Islet of Langerhans (tissue), 1 donor: ENCODE measurements around the gene STARD5.

ENCODE experiments used
- FAIRE-seq: peaks from one replicate; lab custom pipeline; 2011; peaks lifted over from hg19 to GRCh38; lab: Jason Lieb, UNC

The STARD5 gene

GRCh38 chr15:81273855-81274254, 50.1 kb downstream of the STARD5 start:
- no peak for FAIRE-seq

GRCh38 chr15:81273200-81273599, 50.7 kb downstream of the STARD5 start:
- no peak for FAIRE-seq

GRCh38 chr15:81271761-81272644, 51.9 kb downstream of the STARD5 start:
- no peak for FAIRE-seq

DNA sequence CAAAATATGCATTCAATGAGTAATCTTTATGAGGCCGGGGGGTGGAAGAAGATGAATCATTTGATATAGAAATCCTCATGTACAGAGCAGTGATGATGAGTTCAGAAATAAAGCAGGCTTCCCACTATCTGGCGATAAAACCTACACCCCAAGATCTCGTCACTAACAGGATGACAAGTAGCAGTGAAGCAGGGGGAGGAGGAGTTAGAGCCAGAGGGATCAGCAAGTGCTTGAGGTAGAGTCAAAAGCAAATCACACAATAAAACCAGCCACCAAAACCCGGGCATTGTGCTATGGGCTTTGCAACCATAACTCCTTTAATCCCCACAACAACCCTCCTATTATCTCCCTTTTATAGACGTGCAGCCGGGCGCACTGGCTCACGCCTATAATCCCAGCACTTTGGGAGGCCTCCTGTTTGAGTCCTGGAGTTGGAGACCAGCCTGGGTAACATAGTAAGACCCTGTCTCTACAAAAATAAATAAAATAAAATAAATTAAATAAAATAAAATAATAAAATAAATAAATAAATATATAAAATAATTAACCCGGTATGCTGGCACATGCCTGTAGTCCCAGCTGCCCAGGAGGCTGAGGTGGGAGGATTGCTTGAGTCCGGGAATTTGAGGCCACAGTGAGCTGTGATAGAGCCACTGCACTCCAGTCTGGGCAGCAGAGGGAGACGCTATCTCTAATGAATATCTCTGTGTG, 53.0 kb downstream of the STARD5 start:
- FAIRE-seq, result no peak

GRCh38 chr15:81270188-81270587, 53.8 kb downstream of the STARD5 start:
- FAIRE-seq, result no peak

- FAIRE-seq, result no peak
Measured at GRCh38 chr15:81268881-81269601, 54.9 kb downstream of the STARD5 start.

DNA sequence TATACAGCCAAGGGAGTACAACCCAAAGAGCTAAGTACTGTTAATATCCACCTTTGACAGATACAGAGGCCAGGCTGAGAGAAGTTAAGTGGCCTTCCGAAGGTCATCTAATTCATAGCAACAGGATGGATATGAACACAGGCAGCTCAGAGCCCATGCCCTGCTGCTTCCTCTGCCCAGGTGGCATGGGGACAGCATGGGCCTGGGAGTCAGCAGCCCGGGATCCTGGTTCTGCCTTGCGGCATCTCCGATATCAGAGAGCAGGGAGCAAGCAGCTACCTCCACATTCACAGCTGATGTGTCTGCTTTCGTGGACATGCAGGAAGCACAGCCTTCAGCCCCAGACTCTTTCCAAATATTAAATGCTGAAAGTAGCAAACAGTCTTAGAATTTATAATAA, 55.6 kb downstream of the STARD5 start:
- no peak for FAIRE-seq

DNA sequence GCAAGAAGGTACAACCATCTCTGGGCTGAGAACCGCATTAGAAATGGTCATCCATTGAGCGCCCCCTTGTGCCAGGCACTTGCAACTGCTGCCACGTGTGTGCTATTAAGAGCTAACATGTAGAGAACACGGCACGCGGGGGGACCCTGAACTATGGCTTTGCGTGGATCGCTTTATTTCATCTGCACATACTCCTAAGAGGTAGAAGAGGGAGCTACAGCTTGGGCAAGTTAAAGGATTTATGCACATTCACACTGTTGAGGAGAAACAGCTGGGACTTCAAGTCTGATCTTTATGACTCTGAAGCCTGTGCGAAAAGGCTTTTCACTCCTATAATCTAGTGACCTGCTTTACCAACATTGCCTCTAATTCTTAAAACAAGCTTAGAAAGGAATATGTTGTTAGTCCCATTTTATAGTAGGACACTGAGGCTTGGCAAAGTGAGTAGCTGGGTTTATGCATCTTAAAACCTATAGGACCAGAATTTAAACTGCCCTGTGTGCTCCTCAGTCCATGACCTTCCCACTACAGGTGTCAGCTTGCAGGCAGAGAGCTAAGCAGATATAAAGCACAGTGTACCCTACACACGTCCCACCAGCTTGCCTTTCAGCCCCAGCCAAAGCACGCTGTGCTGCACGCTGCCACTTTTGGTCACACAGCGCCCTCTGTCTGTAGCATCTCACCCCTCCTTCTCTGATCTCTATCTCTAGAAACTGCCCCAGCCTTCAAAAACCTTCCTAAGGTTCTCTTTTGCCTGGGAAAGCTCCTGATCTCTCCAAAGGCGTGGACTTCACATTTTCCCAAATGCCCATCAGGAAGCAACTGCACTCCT, 57.8 kb downstream of the STARD5 start:
- FAIRE-seq, result no peak

DNA sequence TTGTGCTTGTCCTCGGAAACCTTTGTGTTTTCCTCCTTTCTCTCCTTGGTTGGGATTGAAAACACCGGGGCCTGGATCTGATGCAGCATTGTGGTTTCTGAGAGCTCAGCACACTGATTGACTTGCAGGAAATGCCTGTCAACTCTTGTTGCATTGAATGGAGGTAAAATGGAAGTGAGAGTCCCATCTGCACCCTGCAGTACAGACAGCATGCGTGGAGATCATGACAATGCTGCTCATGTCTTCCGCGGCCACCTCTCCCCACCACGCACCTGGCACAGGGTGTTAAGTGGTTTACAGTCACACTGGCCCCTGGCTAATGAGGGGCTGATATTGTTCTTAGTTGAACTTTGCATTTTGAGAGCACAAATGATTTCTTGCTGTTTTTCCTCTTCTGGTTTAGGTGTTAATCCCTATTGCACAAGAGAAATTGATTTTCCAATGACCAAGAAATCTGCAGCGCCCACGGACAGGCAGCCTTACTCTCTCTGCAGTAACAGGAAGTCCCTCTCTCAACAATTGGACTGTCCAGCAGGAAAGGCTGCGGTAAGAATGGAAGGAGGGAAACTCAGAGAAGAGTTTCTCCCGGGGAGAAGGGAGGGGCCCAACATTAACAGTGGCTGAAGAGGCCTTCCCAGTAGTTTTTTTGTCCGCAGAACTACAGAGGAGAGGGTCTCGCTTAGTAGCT, 58.5 kb downstream of the STARD5 start:
- FAIRE-seq, result no peak

- no peak for FAIRE-seq
Measured at GRCh38 chr15:81264072-81264857, 59.7 kb downstream of the STARD5 start.

DNA sequence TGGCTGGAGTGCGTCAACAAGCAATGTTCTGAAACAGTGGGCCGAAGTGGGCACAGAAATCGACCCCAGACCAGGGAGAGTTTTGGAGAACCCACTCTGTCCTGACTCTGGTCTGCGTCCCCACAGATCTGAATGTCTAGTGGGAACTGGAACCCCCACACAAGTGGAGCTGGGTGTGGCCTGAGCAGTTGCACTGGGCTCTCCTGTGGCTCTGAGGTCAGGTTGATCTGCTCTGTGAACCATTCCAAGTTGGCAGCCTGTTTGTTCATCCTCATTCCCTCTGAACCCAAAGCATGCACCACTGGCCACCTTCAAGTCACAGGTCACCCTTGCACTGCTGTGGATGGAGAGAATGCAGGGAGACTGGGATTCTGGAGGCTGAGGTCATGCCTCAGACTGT, 60.5 kb downstream of the STARD5 start:
- no peak for FAIRE-seq

DNA sequence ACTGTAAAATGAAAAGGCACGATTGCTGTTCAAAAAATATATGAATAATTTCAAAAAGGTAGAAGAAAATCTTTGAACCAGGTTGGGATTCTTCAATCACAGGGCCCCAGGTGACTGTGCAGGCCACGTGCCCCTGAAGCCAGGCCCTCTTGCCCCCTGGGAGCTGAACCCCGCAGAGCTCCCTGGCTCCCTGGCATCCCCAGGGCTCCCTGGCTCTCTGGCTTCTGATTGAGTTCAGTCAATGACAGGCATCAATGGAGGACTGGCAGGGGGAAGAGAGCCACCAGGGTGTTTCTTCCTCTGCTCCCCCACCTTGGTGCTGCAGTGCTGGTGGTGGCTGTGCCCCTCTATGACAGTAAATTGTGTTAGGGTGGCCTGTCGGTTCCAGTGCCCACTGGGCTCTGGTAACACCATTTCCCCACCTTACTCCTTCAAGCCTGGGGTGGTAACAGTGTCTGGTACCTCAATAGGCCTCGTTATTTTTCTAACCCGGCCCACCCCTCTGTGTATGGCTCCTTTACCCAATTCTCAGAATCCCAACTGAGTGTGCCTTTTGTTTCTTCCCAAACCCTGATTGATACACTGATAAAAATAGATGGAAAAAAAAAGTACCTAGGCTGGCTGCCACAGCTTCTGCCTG, 62.6 kb downstream of the STARD5 start:
- FAIRE-seq, result no peak

GRCh38 chr15:81259760-81260298, 64.1 kb downstream of the STARD5 start:
- FAIRE-seq, result no peak
